Measurements from ENCODE around the gene RAP2A.

The RAP2A gene

GRCh38 chr13:97474349-97474980, 40.5 kb downstream of the RAP2A start:
- no peak overlapping the region for H2AFZ ChIP-seq (ENCODE audit: low read depth, low read length)
- H3K27me3 ChIP-seq (ENCODE audit: insufficient read depth, low read length): no peaks in the 10 kb centered on the region
- no peaks in the 10 kb centered on the region for H3K36me3 ChIP-seq (ENCODE audit: insufficient read depth, low read length)
- no peaks in the 10 kb centered on the region for H3K9me3 ChIP-seq (ENCODE audit: low read length)
- H3K4me1 ChIP-seq (ENCODE audit: insufficient read depth, low read length): no peaks in the 10 kb centered on the region
- H3K4me3 ChIP-seq (ENCODE audit: low read length): no peak overlapping the region

DNA sequence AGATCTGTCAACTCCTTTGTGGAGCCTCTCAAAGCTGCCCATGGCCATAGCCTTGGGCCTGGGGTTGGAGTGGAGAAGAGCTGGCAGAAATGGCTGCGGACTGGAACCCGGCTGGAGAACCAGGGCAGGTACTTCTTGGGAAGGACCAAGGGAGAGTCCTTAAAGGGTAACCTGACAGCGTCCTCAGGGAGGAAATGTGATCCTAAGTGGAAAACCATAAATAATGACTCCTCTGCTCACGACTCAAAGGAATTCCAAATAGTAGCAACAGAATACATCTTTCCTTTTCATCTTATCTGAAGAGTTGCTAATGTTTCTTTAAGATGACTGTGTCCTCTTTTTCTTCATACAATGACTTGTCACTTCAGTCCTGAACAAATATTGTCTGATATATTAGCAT, 41.0 kb downstream of the RAP2A start:
- H3K4me1 ChIP-seq (ENCODE audit: insufficient read depth, low read length): no peaks in the 10 kb centered on the region
- H2AFZ ChIP-seq (ENCODE audit: low read depth, low read length): no peak overlapping the region
- H3K9me3 ChIP-seq (ENCODE audit: low read length): no peaks in the 10 kb centered on the region
- no peaks in the 10 kb centered on the region for H3K27me3 ChIP-seq (ENCODE audit: insufficient read depth, low read length)
- H3K36me3 ChIP-seq (ENCODE audit: insufficient read depth, low read length): no peaks in the 10 kb centered on the region
- H3K4me3 ChIP-seq (ENCODE audit: low read length): no peak overlapping the region

GRCh38 chr13:97477844-97478243, 43.9 kb downstream of the RAP2A start:
- Histone ChIP-seq H2AFZ (ENCODE audit: low read depth, low read length) (no peak overlapping the region), H3K9me3 (ENCODE audit: low read length) (no peaks in the 10 kb centered on the region), H3K27me3 (ENCODE audit: insufficient read depth, low read length) (no peaks in the 10 kb centered on the region), H3K36me3 (ENCODE audit: insufficient read depth, low read length) (no peaks in the 10 kb centered on the region), H3K4me3 (ENCODE audit: low read length) (no peak overlapping the region), H3K4me1 (ENCODE audit: insufficient read depth, low read length) (no peaks in the 10 kb centered on the region)

GRCh38 chr13:97478247-97478646, 44.3 kb downstream of the RAP2A start:
- no peaks in the 10 kb centered on the region for H3K27me3 ChIP-seq (ENCODE audit: insufficient read depth, low read length)
- no peaks in the 10 kb centered on the region for H3K4me1 ChIP-seq (ENCODE audit: insufficient read depth, low read length)
- no peaks in the 10 kb centered on the region for H3K9me3 ChIP-seq (ENCODE audit: low read length)
- no peak overlapping the region for H3K4me3 ChIP-seq (ENCODE audit: low read length)
- H3K36me3 ChIP-seq (ENCODE audit: insufficient read depth, low read length): no peaks in the 10 kb centered on the region
- H2AFZ ChIP-seq (ENCODE audit: low read depth, low read length): no peak overlapping the region

DNA sequence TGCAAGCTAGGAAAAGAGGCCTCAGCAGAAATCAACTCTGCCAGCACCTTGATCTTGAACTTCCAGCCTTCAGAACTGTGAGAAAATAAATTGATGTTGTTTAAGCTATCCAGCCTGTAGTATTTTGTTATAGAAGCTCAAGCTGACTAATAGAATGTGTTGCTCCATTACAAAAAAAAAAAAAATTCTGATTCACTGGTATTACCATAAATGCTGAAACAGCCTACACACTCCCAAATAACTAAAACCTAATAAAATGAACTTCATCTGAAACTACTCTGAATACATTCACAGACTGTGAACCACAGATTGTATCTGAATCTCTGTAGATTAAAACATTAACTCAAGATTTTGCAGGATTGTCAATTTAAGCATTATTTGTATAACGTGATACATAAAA, 49.5 kb downstream of the RAP2A start:
- Histone ChIP-seq H3K27me3 (ENCODE audit: insufficient read depth, low read length) (no peaks in the 10 kb centered on the region), H2AFZ (ENCODE audit: low read depth, low read length) (no peak overlapping the region), H3K4me1 (ENCODE audit: insufficient read depth, low read length) (no peaks in the 10 kb centered on the region), H3K9me3 (ENCODE audit: low read length) (no peaks in the 10 kb centered on the region), H3K36me3 (ENCODE audit: insufficient read depth, low read length) (no peaks in the 10 kb centered on the region), H3K4me3 (ENCODE audit: low read length) (no peak overlapping the region)

DNA sequence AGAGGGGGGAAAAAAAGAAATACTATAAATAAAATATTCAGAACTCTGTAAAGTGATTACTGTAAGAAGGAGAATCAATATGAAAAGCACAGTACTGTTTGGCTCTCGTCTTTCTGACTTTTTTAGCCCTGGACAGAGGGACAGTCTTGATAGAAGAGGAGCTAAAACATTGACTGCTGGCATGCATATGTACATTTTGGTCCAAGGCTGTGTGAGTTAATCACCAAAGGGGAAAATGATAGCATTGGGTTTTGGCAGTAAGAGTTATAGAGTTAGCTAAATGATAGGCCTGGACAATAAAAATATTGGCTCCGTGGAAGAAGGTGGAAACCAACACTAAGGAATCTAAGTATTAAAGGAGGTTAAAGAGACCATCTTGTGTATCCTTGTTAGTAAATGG, 50.3 kb downstream of the RAP2A start:
- Histone ChIP-seq H3K4me1 (ENCODE audit: insufficient read depth, low read length) (no peaks in the 10 kb centered on the region), H2AFZ (ENCODE audit: low read depth, low read length) (no peak overlapping the region), H3K36me3 (ENCODE audit: insufficient read depth, low read length) (no peaks in the 10 kb centered on the region), H3K4me3 (ENCODE audit: low read length) (no peak overlapping the region), H3K9me3 (ENCODE audit: low read length) (no peaks in the 10 kb centered on the region), H3K27me3 (ENCODE audit: insufficient read depth, low read length) (no peaks in the 10 kb centered on the region)

- H3K36me3 ChIP-seq (ENCODE audit: insufficient read depth, low read length): no peaks in the 10 kb centered on the region
- H3K4me1 ChIP-seq (ENCODE audit: insufficient read depth, low read length): no peaks in the 10 kb centered on the region
These were observed 51.4 kb downstream of the RAP2A start for GRCh38 chr13:97485320-97485719.

GRCh38 chr13:97490702-97491307, 56.8 kb downstream of the RAP2A start:
- Histone ChIP-seq H2AFZ (ENCODE audit: low read depth, low read length) (no peak overlapping the region), H3K36me3 (ENCODE audit: insufficient read depth, low read length) (no peaks in the 10 kb centered on the region), H3K4me1 (ENCODE audit: insufficient read depth, low read length) (no peaks in the 10 kb centered on the region)

More at GRCh38 chr13:97485320-97485719, 51.4 kb downstream of the RAP2A start:
- no peaks in the 10 kb centered on the region for H3K9me3 ChIP-seq (ENCODE audit: low read length)
- H3K4me3 ChIP-seq (ENCODE audit: low read length): no peak overlapping the region
- H3K27me3 ChIP-seq (ENCODE audit: insufficient read depth, low read length): no peaks in the 10 kb centered on the region
- no peak overlapping the region for H2AFZ ChIP-seq (ENCODE audit: low read depth, low read length)

GRCh38 chr13:97491452-97491851, 57.5 kb downstream of the RAP2A start:
- Histone ChIP-seq H2AFZ (ENCODE audit: low read depth, low read length) (no peak overlapping the region), H3K4me1 (ENCODE audit: insufficient read depth, low read length) (no peaks in the 10 kb centered on the region), H3K4me3 (ENCODE audit: low read length) (no peak overlapping the region), H3K27me3 (ENCODE audit: insufficient read depth, low read length) (no peaks in the 10 kb centered on the region), H3K36me3 (ENCODE audit: insufficient read depth, low read length) (no peaks in the 10 kb centered on the region), H3K9me3 (ENCODE audit: low read length) (no peaks in the 10 kb centered on the region)

More at GRCh38 chr13:97490702-97491307, 56.8 kb downstream of the RAP2A start:
- Histone ChIP-seq H3K9me3 (ENCODE audit: low read length) (no peaks in the 10 kb centered on the region), H3K4me3 (ENCODE audit: low read length) (no peak overlapping the region), H3K27me3 (ENCODE audit: insufficient read depth, low read length) (no peaks in the 10 kb centered on the region)

DNA sequence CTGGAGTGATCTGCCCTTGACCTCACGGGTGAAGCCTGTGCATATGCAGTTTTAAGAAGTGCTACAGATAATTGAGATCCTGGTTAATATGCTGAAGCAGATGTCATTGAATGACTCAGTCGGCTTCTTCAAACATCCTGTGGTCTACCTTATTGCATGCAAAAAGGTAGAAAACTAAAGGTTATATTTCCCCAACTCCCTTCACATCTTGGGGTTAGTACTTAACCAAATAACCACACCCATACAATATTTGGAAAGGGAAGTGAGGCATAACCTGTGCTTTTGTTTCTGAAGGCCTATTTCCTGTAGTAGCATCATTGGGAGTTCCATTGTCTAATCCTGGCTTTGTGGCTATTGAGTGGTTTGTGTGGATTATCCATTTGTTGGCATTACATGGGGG, 58.3 kb downstream of the RAP2A start:
- Histone ChIP-seq H3K36me3 (ENCODE audit: insufficient read depth, low read length) (no peaks in the 10 kb centered on the region), H3K4me1 (ENCODE audit: insufficient read depth, low read length) (no peaks in the 10 kb centered on the region), H3K9me3 (ENCODE audit: low read length) (no peaks in the 10 kb centered on the region), H3K4me3 (ENCODE audit: low read length) (no peak overlapping the region), H3K27me3 (ENCODE audit: insufficient read depth, low read length) (no peaks in the 10 kb centered on the region), H2AFZ (ENCODE audit: low read depth, low read length) (no peak overlapping the region)

GRCh38 chr13:97492684-97493371, 58.9 kb downstream of the RAP2A start:
- H3K4me3 ChIP-seq (ENCODE audit: low read length): no peak overlapping the region
- no peak overlapping the region for H2AFZ ChIP-seq (ENCODE audit: low read depth, low read length)
- H3K27me3 ChIP-seq (ENCODE audit: insufficient read depth, low read length): no peaks in the 10 kb centered on the region
- no peaks in the 10 kb centered on the region for H3K36me3 ChIP-seq (ENCODE audit: insufficient read depth, low read length)
- H3K4me1 ChIP-seq (ENCODE audit: insufficient read depth, low read length): no peaks in the 10 kb centered on the region
- no peaks in the 10 kb centered on the region for H3K9me3 ChIP-seq (ENCODE audit: low read length)

- no peaks in the 10 kb centered on the region for H3K4me1 ChIP-seq (ENCODE audit: insufficient read depth, low read length)
- H3K36me3 ChIP-seq (ENCODE audit: insufficient read depth, low read length): no peaks in the 10 kb centered on the region
- no peak overlapping the region for H2AFZ ChIP-seq (ENCODE audit: low read depth, low read length)
- H3K27me3 ChIP-seq (ENCODE audit: insufficient read depth, low read length): no peaks in the 10 kb centered on the region
- no peaks in the 10 kb centered on the region for H3K9me3 ChIP-seq (ENCODE audit: low read length)
- H3K4me3 ChIP-seq (ENCODE audit: low read length): no peak overlapping the region
These were observed 59.5 kb downstream of the RAP2A start for GRCh38 chr13:97493456-97493855.

- no peaks in the 10 kb centered on the region for H3K4me1 ChIP-seq (ENCODE audit: insufficient read depth, low read length)
These were observed 61.7 kb downstream of the RAP2A start for GRCh38 chr13:97495678-97496077.

More at GRCh38 chr13:97495678-97496077, 61.7 kb downstream of the RAP2A start:
- Histone ChIP-seq H3K36me3 (ENCODE audit: insufficient read depth, low read length) (no peaks in the 10 kb centered on the region), H3K27me3 (ENCODE audit: insufficient read depth, low read length) (no peaks in the 10 kb centered on the region), H2AFZ (ENCODE audit: low read depth, low read length) (no peak overlapping the region), H3K9me3 (ENCODE audit: low read length) (no peaks in the 10 kb centered on the region), H3K4me3 (ENCODE audit: low read length) (no peak overlapping the region)
